OCI-LY3 (cell line): ENCODE data around the gene PIK3C3.

Experiments used
- H2AFZ ChIP-seq: fragments of 200-600, 300-600 bp; shearing (Covaris generic); 2 replicates; pipeline ENCODE4 v1.6.0; 2014; ENCODE audit warnings: antibody characterized with exemption, low read depth, low read length
- H3K27ac ChIP-seq: fragments of 200-600, 300-600 bp; sonication (generic); 2 replicates; pipeline ENCODE4 v1.5.1; 2014; ENCODE audit warnings: mild to moderate bottlenecking, low read length, moderate library complexity, mixed read lengths
- H3K27me3 ChIP-seq: fragments of 200-600, 300-600 bp; sonication (generic); 2 replicates; pipeline ENCODE4 v1.6.1; 2014; ENCODE audit warnings: low read depth, low read length, mixed read lengths
- H3K36me3 ChIP-seq: fragments of 200-600, 300-600 bp; sonication (generic); replicated peaks from 2 replicates; pipeline ENCODE3; 2014; ENCODE audit warnings: low read depth, low read length, mixed read lengths
- H3K4me1 ChIP-seq: fragments of 300-600, 200-600 bp; sonication (generic); 2 replicates; pipeline ENCODE4 v1.6.1; 2014; ENCODE audit warnings: low read length, mixed read lengths
- H3K4me2 ChIP-seq: fragments of 200-600, 300-600 bp; sonication (generic); 2 replicates; pipeline ENCODE4 v1.6.1; 2014; ENCODE audit warnings: low read length, mixed read lengths
- H3K4me3 ChIP-seq: fragments of 300-600, 200-600 bp; sonication (generic); 2 replicates; pipeline ENCODE4 v1.5.1; 2014; ENCODE audit warnings: antibody characterized with exemption, mild to moderate bottlenecking, low read length, moderate library complexity
- H3K79me2 ChIP-seq: fragments of 300-600, 200-600 bp; shearing (Covaris generic); 2 replicates; pipeline ENCODE4 v1.6.1; 2014; ENCODE audit warnings: mild to moderate bottlenecking, low read length, mixed read lengths
- H3K9ac ChIP-seq: fragments of 300-600, 200-600 bp; shearing (Covaris generic); 2 replicates; pipeline ENCODE4 v1.6.0; 2014; ENCODE audit warnings: mild to moderate bottlenecking, low read length, moderate library complexity
- H3K9me3 ChIP-seq: fragments of 200-600, 300-600 bp; shearing (Covaris generic); 2 replicates; pipeline ENCODE4 v1.6.1; 2014; ENCODE audit warnings: low read length, mixed read lengths; ENCODE audit not compliant: insufficient read depth
- H4K20me1 ChIP-seq: fragments of 200-600, 300-600 bp; sonication (generic); 2 replicates; pipeline ENCODE4 v1.6.1; 2016; ENCODE audit warnings: low read length, mixed read lengths; ENCODE audit not compliant: insufficient read depth
- CTCF ChIP-seq: fragments of 200-600, 300-600 bp; sonication (generic); IDR thresholded peaks from 2 replicates; pipeline ENCODE4 v1.5.1; 2014; ENCODE audit warnings: antibody characterized with exemption, low read length, low read depth
- EZH2phosphoT487 ChIP-seq: fragments of 200-600 bp; shearing (Covaris generic); IDR thresholded peaks from 2 replicates; pipeline ENCODE4 v1.6.1; 2018; ENCODE audit warnings: antibody characterized with exemption, mixed run types, low read depth

The PIK3C3 gene

GRCh38 chr18:41917181-41917580 lies 37.9 kb upstream of the PIK3C3 start:
- H3K27ac ChIP-seq, result no peak overlapping the region

GRCh38 chr18:41921770-41922169 lies 33.3 kb upstream of the PIK3C3 start:
- Histone ChIP-seq H2AFZ (no peak overlapping the region), H3K27me3 (no peaks in the 10 kb centered on the region), H3K4me2 (no peak overlapping the region), H4K20me1 (no peaks in the 10 kb centered on the region), H3K4me3 (no peak overlapping the region), H3K9ac (no peak overlapping the region), H3K36me3 (no peaks in the 10 kb centered on the region), H3K4me1 (no peaks in the 10 kb centered on the region), H3K9me3 (no peaks in the 10 kb centered on the region), H3K79me2 (no peaks in the 10 kb centered on the region), H3K27ac (no peak overlapping the region)
- TF ChIP-seq CTCF, result no peak

More at GRCh38 chr18:41917181-41917580, 37.9 kb upstream of the PIK3C3 start:
- Histone ChIP-seq H3K36me3 (no peaks in the 10 kb centered on the region), H3K79me2 (no peaks in the 10 kb centered on the region), H2AFZ (no peak overlapping the region), H3K4me1 (no peaks in the 10 kb centered on the region), H3K4me3 (no peak overlapping the region), H4K20me1 (no peaks in the 10 kb centered on the region), H3K27me3 (no peaks in the 10 kb centered on the region), H3K4me2 (no peak overlapping the region), H3K9ac (no peak overlapping the region), H3K9me3 (no peaks in the 10 kb centered on the region)
- no peak for TF ChIP-seq EZH2phosphoT487
- TF ChIP-seq CTCF, result no peak

- Histone ChIP-seq H3K4me1 (no peaks in the 10 kb centered on the region), H3K9ac (no peak overlapping the region), H2AFZ (0 out of 2 replicates have a peak overlapping the region, but pooled peaks have one; percentile 31), H3K27me3 (no peaks in the 10 kb centered on the region), H4K20me1 (no peaks in the 10 kb centered on the region), H3K4me2 (no peak overlapping the region), H3K36me3 (no peaks in the 10 kb centered on the region), H3K79me2 (no peaks in the 10 kb centered on the region), H3K4me3 (no peak overlapping the region), H3K27ac (no peak overlapping the region), H3K9me3 (no peaks in the 10 kb centered on the region)
- TF ChIP-seq EZH2phosphoT487 (no peak), CTCF (no peak)
Observed at GRCh38 chr18:41922176-41922575, 32.9 kb upstream of the PIK3C3 start.

GRCh38 chr18:41922841-41923240 lies 32.2 kb upstream of the PIK3C3 start:
- no peak for TF ChIP-seq CTCF
- TF ChIP-seq EZH2phosphoT487, result no peak
- no peaks in the 10 kb centered on the region for H3K4me1 ChIP-seq
- no peaks in the 10 kb centered on the region for H3K27me3 ChIP-seq
- H3K9me3 ChIP-seq, result no peaks in the 10 kb centered on the region
- no peak overlapping the region for H3K9ac ChIP-seq
- no peaks in the 10 kb centered on the region for H3K79me2 ChIP-seq
- H3K4me3 ChIP-seq, result no peak overlapping the region
- no peak overlapping the region for H3K4me2 ChIP-seq
- H3K36me3 ChIP-seq, result no peaks in the 10 kb centered on the region
- no peak overlapping the region for H3K27ac ChIP-seq
- no peak overlapping the region for H2AFZ ChIP-seq
- no peaks in the 10 kb centered on the region for H4K20me1 ChIP-seq
